HepG2 (cell line): Measurements from ENCODE around the gene KHK. TPM values are rescaled to one million over a fixed set of nuclear protein-coding genes. Genes with fewer than 3 reads are reported as not detected.

ENCODE experiments used
- ARID2 ChIP-seq: sonication (generic); formaldehyde crosslinking; IDR thresholded peaks from 2 replicates; pipeline ENCODE4 v1.8.1; 2022; ENCODE audit warnings: mild to moderate bottlenecking, missing genetic modification reagents, borderline replicate concordance
- FOXA3 ChIP-seq: IDR thresholded peaks from 2 replicates; pipeline ENCODE4 v1.6.1; 2016; ENCODE audit warnings: missing genetic modification reagents, missing compliant biosample characterization
- GZF1 ChIP-seq: sonication (generic); formaldehyde crosslinking; IDR thresholded peaks from 2 replicates; pipeline ENCODE4 v1.5.1; 2020; ENCODE audit warnings: mild to moderate bottlenecking, missing genetic modification reagents
- MZF1 ChIP-seq: sonication (generic); formaldehyde crosslinking; IDR thresholded peaks from 2 replicates; pipeline ENCODE4 v1.8.1; 2023; ENCODE audit warnings: mild to moderate bottlenecking, missing genetic modification reagents, borderline replicate concordance
- RARG ChIP-seq: sonication (generic); formaldehyde crosslinking; IDR thresholded peaks from 2 replicates; pipeline ENCODE4 v1.4.0; 2020; ENCODE audit warnings: low read depth, mild to moderate bottlenecking, missing genetic modification reagents
- RXRB ChIP-seq: IDR thresholded peaks from 2 replicates; pipeline ENCODE4 v1.6.1; 2016; ENCODE audit warnings: borderline replicate concordance, missing genetic modification reagents, missing compliant biosample characterization
- TCF7L2 ChIP-seq: IDR thresholded peaks from 2 replicates; pipeline ENCODE4 v1.6.1; 2011; ENCODE audit warnings: mild to moderate bottlenecking, low read depth, low read length, moderate library complexity
- TGIF2 ChIP-seq: IDR thresholded peaks from 2 replicates; pipeline ENCODE4 v1.6.1; 2016; ENCODE audit warnings: control low read depth, missing compliant biosample characterization
- TRIM24 ChIP-seq: sonication (generic); formaldehyde crosslinking; IDR thresholded peaks from 2 replicates; pipeline ENCODE4 v1.8.0; 2022; ENCODE audit warnings: mild to moderate bottlenecking, missing genetic modification reagents
- ZKSCAN1 ChIP-seq: fragments of 150-350 bp; IDR thresholded peaks from 2 replicates; pipeline ENCODE4 v1.6.1; 2014; ENCODE audit warnings: low read length
- ZNF543 ChIP-seq: sonication (generic); formaldehyde crosslinking; IDR thresholded peaks from 2 replicates; pipeline ENCODE4 v1.4.0; 2020; ENCODE audit warnings: mild to moderate bottlenecking, missing genetic modification reagents
- polyA plus RNA-seq, 8 experiments: library from polyadenylated mRNA; depleted of rRNA in 3 of 8; stranded (reverse) in 7 of 8; unstranded in 1 of 8; fragments of >200 nt; fragmentation: Illumina TruSeq in 4 of 8; extraction: Trizol in 4 of 8; gene quantifications; 2 replicates each; pipeline versions ENCODE4 v1.2.1 to v1.2.3, GENCODE V29; 2011 to 2016; ENCODE audit warnings: low read depth in 4 of 8, missing spikeins in 1 of 8, mixed read lengths in 1 of 8; ENCODE audit not compliant: insufficient read depth in 1 of 8
- total RNA-seq, 5 experiments: library from RNA; depleted of rRNA; stranded (reverse); fragments of >200 nt; fragmentation: Illumina TruSeq; extraction: Trizol; gene quantifications; 2 replicates each; pipeline ENCODE4 v1.2.3, GENCODE V29; 2016; ENCODE audit warnings: low read depth in 1 of 5
- TF ChIP-seq, protein P1 (sequence below): sonication (generic); formaldehyde crosslinking; conservative IDR thresholded peaks from 2 replicates; pipeline ENCODE4 v1.4.0; 2020; ENCODE audit warnings: missing genetic modification reagents
- TF ChIP-seq, protein P2 (sequence below): sonication (generic); formaldehyde crosslinking; IDR thresholded peaks from 2 replicates; pipeline ENCODE4 v1.4.0; 2020; ENCODE audit warnings: mild to moderate bottlenecking, missing genetic modification reagents, borderline replicate concordance
- TF ChIP-seq, protein P3 (sequence below): sonication (generic); formaldehyde crosslinking; IDR thresholded peaks from 2 replicates; pipeline ENCODE4 v1.4.0; 2020; ENCODE audit warnings: missing genetic modification reagents
- TF ChIP-seq, protein P4 (sequence below): sonication (generic); formaldehyde crosslinking; IDR thresholded peaks from 2 replicates; pipeline ENCODE4 v1.4.0; 2020; ENCODE audit warnings: missing genetic modification reagents, mild to moderate bottlenecking, borderline replicate concordance

Gene KHK
- total and polyA plus RNA-seq, 2 of the 13 experiments (the other 11 are each of a cell fraction or from before 2014, with no cell fraction given), result 40.9 to 99.2 TPM

DNA sequence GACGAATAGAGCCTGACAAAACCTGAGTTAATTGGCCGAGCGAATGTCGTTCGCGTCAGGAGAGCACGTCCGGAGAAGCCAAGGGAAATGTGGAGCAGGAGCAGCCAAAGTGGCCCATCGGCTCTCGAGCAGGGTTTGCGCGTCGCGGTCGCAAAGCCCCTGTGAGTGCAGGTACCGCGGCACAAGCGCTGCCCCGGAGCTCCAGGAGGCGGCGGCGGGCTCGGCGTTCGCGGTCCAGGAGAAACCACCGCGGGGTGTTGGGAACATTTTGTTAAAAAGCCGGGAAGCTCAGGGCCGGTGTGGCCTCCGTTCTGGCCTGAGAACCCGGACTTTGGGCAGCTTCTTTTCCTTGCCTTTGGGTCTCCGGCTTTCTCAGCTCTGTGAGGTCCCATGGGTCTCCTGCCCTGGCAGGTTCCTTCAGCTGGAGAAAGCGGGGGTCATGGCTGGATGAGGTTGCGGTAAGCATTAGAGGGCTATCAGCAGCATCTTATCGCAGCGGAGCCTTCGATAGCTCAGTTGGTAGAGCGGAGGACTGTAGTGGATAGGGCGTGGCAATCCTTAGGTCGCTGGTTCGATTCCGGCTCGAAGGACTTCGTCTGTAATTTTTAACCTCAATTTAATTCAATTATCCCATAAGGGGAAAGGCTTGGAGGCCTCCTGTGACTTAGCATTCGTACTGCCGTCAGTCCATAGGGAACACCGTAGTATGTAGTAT lies 36.1 kb upstream of the KHK start (continued):
- TF ChIP-seq, protein P1, sequence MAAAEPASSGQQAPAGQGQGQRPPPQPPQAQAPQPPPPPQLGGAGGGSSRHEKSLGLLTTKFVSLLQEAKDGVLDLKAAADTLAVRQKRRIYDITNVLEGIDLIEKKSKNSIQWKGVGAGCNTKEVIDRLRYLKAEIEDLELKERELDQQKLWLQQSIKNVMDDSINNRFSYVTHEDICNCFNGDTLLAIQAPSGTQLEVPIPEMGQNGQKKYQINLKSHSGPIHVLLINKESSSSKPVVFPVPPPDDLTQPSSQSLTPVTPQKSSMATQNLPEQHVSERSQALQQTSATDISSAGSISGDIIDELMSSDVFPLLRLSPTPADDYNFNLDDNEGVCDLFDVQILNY (CRISPR knock-in tag), result no peak
- TF ChIP-seq, protein P2, sequence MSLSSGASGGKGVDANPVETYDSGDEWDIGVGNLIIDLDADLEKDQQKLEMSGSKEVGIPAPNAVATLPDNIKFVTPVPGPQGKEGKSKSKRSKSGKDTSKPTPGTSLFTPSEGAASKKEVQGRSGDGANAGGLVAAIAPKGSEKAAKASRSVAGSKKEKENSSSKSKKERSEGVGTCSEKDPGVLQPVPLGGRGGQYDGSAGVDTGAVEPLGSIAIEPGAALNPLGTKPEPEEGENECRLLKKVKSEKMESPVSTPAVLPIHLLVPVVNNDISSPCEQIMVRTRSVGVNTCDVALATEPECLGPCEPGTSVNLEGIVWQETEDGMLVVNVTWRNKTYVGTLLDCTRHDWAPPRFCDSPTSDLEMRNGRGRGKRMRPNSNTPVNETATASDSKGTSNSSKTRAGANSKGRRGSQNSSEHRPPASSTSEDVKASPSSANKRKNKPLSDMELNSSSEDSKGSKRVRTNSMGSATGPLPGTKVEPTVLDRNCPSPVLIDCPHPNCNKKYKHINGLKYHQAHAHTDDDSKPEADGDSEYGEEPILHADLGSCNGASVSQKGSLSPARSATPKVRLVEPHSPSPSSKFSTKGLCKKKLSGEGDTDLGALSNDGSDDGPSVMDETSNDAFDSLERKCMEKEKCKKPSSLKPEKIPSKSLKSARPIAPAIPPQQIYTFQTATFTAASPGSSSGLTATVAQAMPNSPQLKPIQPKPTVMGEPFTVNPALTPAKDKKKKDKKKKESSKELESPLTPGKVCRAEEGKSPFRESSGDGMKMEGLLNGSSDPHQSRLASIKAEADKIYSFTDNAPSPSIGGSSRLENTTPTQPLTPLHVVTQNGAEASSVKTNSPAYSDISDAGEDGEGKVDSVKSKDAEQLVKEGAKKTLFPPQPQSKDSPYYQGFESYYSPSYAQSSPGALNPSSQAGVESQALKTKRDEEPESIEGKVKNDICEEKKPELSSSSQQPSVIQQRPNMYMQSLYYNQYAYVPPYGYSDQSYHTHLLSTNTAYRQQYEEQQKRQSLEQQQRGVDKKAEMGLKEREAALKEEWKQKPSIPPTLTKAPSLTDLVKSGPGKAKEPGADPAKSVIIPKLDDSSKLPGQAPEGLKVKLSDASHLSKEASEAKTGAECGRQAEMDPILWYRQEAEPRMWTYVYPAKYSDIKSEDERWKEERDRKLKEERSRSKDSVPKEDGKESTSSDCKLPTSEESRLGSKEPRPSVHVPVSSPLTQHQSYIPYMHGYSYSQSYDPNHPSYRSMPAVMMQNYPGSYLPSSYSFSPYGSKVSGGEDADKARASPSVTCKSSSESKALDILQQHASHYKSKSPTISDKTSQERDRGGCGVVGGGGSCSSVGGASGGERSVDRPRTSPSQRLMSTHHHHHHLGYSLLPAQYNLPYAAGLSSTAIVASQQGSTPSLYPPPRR, result no peak
- TF ChIP-seq ZNF543, result 0 out of 2 replicates have a peak, but pooled peaks have one; percentile 5
- no peak for TF ChIP-seq GZF1
- 0 out of 2 replicates have a peak, but pooled peaks have one; percentile 59 for TF ChIP-seq RARG (CRISPR knock-in tag)
- TF ChIP-seq TRIM24 (CRISPR knock-in tag), result no peak
- peak; percentile 17; the same call in 1 of the 2 replicates for TF ChIP-seq MZF1 (CRISPR knock-in tag)
- peak; percentile 80 for TF ChIP-seq ZKSCAN1
- TF ChIP-seq, protein P3, sequence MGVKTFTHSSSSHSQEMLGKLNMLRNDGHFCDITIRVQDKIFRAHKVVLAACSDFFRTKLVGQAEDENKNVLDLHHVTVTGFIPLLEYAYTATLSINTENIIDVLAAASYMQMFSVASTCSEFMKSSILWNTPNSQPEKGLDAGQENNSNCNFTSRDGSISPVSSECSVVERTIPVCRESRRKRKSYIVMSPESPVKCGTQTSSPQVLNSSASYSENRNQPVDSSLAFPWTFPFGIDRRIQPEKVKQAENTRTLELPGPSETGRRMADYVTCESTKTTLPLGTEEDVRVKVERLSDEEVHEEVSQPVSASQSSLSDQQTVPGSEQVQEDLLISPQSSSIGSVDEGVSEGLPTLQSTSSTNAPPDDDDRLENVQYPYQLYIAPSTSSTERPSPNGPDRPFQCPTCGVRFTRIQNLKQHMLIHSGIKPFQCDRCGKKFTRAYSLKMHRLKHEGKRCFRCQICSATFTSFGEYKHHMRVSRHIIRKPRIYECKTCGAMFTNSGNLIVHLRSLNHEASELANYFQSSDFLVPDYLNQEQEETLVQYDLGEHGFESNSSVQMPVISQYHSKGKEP, result 0 out of 2 replicates have a peak, but pooled peaks have one; percentile 57
- TF ChIP-seq ARID2 (CRISPR knock-in tag), result peak; percentile 62; the same call in 1 of the 2 replicates
- TF ChIP-seq FOXA3 (CRISPR knock-in tag), result 0 out of 2 replicates have a peak, but pooled peaks have one; percentile 11
- TF ChIP-seq, protein P4, sequence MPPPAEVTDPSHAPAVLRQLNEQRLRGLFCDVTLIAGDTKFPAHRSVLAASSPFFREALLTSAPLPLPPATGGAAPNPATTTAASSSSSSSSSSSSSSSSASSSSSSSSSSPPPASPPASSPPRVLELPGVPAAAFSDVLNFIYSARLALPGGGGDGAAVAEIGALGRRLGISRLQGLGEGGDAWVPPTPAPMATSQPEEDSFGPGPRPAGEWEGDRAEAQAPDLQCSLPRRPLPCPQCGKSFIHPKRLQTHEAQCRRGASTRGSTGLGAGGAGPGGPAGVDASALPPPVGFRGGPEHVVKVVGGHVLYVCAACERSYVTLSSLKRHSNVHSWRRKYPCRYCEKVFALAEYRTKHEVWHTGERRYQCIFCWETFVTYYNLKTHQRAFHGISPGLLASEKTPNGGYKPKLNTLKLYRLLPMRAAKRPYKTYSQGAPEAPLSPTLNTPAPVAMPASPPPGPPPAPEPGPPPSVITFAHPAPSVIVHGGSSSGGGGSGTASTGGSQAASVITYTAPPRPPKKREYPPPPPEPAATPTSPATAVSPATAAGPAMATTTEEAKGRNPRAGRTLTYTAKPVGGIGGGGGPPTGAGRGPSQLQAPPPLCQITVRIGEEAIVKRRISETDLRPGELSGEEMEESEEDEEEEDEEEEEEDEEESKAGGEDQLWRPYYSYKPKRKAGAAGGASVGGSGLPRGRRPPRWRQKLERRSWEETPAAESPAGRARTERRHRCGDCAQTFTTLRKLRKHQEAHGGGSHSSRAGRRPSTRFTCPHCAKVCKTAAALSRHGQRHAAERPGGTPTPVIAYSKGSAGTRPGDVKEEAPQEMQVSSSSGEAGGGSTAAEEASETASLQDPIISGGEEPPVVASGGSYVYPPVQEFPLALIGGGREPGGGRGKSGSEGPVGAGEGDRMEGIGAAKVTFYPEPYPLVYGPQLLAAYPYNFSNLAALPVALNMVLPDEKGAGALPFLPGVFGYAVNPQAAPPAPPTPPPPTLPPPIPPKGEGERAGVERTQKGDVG (CRISPR knock-in tag), result peak; percentile 87; the same call in 1 of the 2 replicates
- TF ChIP-seq TCF7L2, result no peak
- peak; percentile 69 for TF ChIP-seq TGIF2 (CRISPR knock-in tag)
- peak; percentile 64 for TF ChIP-seq RXRB (CRISPR knock-in tag)
